Glomerular endothelial cell (primary cell): ENCODE results near the gene HM13. TPM values are rescaled to one million over a fixed set of nuclear protein-coding genes. Genes with fewer than 3 reads are reported as not detected.
"Not testable (repeated sequence)": the region's sequence is repeated elsewhere in the genome, so short reads cannot be mapped to it uniquely, and the experiment has no call there.

Experiments
- DNase-seq: peaks from one replicate; pipeline ENCODE4 v3.0.0-alpha.2; 2011; ENCODE audit warnings: low read depth, low spot score; ENCODE audit errors: extremely low read depth
- total RNA-seq: library from RNA; depleted of rRNA; stranded (reverse); fragments of >200 nt; gene quantifications from 2 replicates; pipeline ENCODE4 v1.2.3, GENCODE V29; 2015

The HM13 gene
- total RNA-seq, 1 donor from 2014 or later, result 129 TPM

- no peak for DNase-seq
These were observed 66.5 kb downstream of the HM13 start for GRCh38 chr20:31580706-31581105.

GRCh38 chr20:31581391-31581790 is 67.1 kb downstream of the HM13 start:
- no peak for DNase-seq

- DNase-seq, result no peak
These were observed 73.5 kb downstream of the HM13 start for GRCh38 chr20:31587545-31588389.

GRCh38 chr20:31590717-31591225 is 76.5 kb downstream of the HM13 start:
- DNase-seq, result no peak

- DNase-seq, result no peak
These were observed 79.2 kb downstream of the HM13 start for GRCh38 chr20:31593221-31594001.

- no peak for DNase-seq
These were observed 79.8 kb downstream of the HM13 start for GRCh38 chr20:31594002-31594557.

GRCh38 chr20:31594558-31595379 is 80.5 kb downstream of the HM13 start:
- no peak for DNase-seq

GRCh38 chr20:31595380-31595653 is 81.1 kb downstream of the HM13 start:
- no peak for DNase-seq

- no peak for DNase-seq
These were observed 81.6 kb downstream of the HM13 start for GRCh38 chr20:31595654-31596411.

GRCh38 chr20:31596412-31596715 is 82.1 kb downstream of the HM13 start:
- not testable (repeated sequence) for DNase-seq

GRCh38 chr20:31596831-31597480 is 82.7 kb downstream of the HM13 start:
- no peak for DNase-seq

GRCh38 chr20:31597481-31597855 is 83.2 kb downstream of the HM13 start:
- DNase-seq, result no peak

GRCh38 chr20:31602431-31602778 is 88.2 kb downstream of the HM13 start:
- DNase-seq, result no peak

- DNase-seq, result no peak
These were observed 88.7 kb downstream of the HM13 start for GRCh38 chr20:31602779-31603441.

- DNase-seq, result peak; percentile 89
These were observed 89.8 kb downstream of the HM13 start for GRCh38 chr20:31603822-31604566.

- DNase-seq, result no peak
These were observed 90.4 kb downstream of the HM13 start for GRCh38 chr20:31604567-31605030.

- peak; percentile 84 for DNase-seq
These were observed 91.0 kb downstream of the HM13 start, which contains the start of gene ID1 for GRCh38 chr20:31605031-31605901. Gene ID1, plus strand, starts transcription at chr20:31605289. Its CDS starts 99 bp downstream, at chr20:31605388.
